ENCODE results near the gene DSC1.

- TF ChIP-seq POLR2A (IDR thresholded peaks at IDR 0.05; ENCODE audit: low read depth, low read length) = no peak
- no peak for TF ChIP-seq TAF1 (IDR thresholded peaks at IDR 0.05; ENCODE audit: borderline replicate concordance, low read depth, low read length)
- TF ChIP-seq POLR2AphosphoS5 (IDR thresholded peaks at IDR 0.05; ENCODE audit: low read depth, low read length) = no peak
Measured at GRCh38 chr18:31203096-31203793, 40.6 kb upstream of the DSC1 start.

All from GM12892 (cell line).